NCI-H1694 treated with DMSO at 0.1 percent for 48 hours (cell line): Measurements from ENCODE around the gene SORCS1.
"Not testable (repeated sequence)": the region's sequence is repeated elsewhere in the genome, so short reads cannot be mapped to it uniquely, and the experiment has no call there.

ENCODE experiments used
- DNase-seq: peaks from one replicate; lab custom pipeline; 2025; lab: John Stamatoyannopoulos, UW

Gene SORCS1

DNA sequence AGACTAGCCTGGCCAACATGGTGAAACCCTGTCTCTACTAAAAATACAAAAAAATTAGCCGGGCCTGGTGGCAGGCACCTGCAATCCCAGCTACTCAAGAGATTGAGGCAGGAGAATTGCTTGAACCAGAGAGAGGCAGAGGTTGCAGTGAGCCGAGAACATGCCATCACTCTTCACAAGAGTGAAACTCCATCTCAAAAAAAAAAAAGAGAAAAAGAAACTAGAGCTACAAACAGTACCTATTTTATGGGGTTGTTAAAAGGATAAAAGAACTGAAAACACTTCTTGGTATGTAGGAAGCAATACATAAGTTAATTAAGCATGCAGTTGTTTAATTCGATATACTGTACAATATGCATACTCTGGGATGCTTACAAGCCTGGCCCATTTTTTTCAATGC is 216.9 kb downstream of the SORCS1 start:
- no peak for DNase-seq

DNA sequence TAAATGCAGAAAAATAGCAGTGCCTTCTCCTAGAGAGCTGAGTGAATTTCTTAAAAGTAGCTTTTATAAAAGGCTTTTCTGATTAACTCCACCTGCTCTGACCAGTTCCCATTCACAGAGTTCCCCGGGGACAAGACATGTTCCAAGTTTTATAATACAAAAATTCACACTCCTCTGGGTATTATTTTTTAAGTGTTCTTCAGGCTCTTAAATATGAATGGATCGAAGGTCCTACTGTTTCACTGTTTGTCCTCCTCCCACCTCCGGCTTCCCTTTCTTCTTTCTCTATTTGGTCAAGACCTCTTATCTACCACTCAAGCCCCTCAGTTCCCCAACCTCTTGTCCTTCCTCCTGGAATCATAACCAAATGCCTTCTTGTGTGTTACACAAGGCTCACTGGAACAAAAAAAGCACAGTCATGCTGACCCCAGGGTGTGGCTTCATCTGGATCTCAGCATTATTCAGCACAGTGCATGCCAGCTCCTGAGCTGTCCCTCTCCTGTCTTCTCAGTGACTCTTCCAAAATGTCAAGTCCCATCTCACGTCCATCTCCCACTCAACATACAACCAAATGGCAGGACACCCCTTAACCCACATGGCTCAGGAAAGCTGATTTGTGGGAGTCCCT is 222.4 kb downstream of the SORCS1 start:
- no peak for DNase-seq

DNA sequence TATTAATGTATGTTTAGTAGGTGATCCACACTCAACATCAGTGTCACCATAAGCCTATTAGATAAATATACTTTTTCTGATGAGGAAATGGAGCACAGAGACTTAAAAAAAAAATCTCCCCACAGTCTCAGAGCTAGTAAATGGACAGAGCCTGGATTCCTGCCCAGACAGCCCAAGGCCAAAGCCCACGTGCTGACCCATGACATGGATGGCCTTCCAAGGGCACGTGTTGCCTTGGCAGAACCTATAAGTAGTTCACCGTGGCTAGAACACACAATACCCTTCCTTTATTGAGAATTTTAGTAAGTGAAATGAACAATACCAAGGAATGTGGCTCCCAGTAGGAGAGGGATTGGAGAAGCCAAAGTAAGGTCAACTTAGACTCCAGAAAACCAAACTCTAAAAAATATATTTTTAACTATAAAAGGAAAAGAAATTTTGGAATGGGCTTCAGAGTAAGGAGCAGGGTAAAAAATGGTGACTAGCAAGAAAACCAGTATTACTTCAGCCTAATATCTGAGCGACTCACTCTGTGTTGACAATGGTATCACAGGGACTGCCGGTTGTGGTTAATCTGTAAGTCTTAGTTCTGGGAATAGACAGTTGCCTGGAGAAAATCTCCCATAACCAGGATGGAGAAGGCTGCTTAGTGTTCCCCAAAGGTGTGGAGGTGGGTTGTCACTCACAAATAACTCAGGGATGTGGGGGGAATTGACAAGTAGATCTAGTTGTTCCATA is 223.0 kb downstream of the SORCS1 start:
- no peak for DNase-seq

DNA sequence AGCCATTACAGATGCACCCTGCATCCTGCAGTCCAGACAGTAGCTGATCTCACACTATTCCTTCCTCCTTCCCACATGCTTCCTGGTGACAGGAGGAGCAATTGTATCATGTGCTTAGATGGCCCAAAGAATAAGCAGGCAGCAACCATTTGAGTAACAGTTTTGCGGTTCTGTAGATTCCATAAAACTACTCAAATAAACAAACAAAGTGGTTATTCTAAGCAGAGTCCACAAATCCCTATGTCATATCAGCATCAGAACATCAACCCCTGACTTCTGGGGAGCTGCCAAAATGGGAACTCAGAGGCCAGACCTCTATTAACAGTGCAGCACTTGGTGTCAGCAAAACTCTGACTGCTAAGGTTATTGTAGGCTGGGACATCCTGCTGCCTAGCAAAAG is 226.0 kb downstream of the SORCS1 start:
- DNase-seq = no peak

DNA sequence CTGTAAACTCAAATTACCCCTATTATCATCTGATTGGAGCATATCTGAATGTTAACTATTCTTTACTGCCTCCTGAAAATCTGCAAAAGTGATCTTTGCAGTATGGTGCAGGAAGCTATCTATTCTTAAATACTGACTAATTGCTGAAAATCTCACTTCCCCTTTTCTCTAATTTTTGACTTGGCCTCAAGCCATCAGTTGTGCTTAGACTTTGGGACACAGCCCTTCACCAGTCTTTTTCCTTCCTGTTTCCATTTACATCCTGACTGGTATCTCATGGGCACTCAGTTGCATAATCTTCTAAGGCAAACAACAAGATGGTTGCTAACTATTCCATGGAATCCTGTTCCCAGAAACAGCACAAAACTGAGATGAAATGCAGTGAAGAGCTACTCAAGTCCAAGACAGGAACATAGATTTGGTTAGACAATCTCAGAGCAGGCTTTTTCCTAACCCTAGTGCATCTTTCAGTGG is 228.5 kb downstream of the SORCS1 start:
- no peak for DNase-seq

DNA sequence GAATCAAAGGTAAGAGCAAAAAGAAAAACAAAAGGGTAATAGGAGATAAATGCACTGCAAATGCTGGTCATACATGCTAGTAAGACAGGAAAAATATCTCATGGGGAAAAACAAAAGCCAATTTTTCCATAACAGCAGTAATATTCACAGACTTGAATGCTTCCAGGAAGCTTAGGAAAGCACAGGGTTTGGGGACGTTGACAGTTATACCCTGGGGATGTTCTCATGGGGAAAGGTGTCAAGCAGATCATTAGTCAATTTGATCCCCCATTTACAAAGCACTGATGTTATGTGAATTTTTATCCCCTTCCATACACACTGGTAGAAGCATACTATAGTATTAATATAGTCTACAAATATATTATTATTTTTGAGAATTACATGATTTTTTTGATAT is 232.7 kb downstream of the SORCS1 start:
- no peak for DNase-seq

DNA sequence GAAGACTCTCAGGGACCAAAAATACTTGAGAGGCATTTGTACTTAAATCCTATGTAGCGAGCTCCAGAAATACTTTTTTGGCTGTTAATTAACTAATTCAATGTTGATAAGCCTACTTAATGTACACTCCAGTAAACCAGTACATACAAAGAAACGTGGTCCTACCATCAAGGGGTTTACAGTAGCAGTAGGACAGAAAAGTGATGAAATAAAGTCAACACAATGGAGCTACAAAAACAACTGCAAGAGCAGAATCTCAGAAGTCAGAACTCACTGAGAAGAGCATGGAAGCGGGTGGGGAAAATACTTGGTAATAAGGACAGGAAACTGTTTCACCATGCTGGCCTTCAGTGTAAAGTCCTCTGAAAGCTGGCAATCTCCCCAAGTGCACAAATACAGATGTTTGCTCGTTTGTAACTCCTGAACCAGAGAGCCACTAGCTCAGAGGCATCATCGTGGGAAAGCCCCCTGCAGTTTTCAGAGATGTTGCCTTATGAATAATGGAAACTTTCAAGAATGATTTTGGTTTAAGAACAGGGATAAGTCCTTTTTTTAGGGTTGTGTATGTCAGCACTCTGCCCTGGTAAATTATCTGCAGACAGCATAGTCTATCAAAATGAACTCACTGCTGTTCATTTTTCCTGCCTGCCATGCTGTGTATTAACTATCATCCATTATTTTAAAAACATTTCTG is 233.2 kb downstream of the SORCS1 start:
- DNase-seq = no peak

DNA sequence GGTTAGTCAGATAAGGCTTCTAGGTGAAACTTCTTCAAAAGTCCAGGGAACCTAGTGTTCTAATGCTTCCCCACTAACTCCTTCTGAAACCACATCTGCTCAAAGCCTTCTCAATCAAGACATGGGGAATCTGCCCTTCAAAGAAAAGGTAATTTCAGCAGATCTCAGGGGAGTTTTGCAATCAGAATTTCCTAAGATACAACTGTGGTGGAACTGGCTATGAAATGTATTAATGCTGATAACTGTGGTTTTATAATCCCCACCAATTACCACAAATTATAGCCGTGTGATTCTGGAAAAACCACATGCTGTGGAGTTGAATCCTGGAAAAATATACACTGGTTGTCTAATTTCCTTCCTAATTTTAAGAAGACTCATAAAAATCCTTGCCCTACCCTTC is 233.8 kb downstream of the SORCS1 start:
- no peak for DNase-seq

DNA sequence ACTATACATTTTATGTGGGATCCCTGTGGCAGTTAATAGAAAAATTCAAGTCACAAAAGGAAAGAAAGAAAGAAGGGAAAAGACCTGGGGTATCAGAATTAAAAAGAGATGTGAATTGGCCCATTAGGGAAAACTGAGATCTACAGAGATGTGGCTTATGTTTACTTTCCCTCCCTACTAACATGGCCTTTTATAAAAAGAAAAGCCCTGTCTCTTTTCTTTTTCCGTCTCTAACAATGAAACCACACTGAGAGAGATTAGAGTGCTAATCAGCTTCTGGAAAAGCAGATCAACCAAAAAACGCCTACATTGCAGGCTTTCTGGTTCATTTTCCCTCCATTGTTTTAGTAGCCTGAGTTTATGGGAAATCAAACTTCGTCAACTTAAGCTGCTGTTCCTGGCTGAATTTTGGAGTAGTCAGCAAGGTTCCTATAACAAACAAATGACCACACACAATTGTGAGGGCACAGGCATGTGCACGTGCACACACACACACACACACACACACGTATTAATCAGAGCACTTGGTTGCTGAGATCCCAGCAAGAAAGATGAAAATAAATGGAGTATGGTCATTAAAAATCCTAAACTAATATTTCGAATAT is 235.1 kb downstream of the SORCS1 start:
- no peak for DNase-seq

DNA sequence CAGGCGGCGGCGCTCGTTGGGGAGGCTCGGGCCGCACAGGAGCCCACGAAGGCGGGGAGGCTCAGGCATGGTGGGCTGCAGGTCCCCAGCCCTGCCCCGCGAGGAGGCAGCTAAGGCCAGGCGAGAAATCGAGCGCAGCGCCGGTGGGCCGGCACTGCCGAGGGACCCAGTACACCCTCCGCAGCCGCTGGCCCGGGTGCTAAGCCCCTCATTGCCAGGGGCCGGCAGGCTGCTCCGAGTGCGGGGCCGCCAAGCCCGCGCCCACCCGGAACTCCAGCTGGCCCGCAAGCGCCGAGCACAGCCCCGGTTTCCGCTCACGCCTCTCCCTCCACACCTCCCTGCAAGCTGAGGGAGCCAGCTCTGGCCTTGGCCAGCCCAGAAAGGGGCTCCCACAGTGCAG is 236.4 kb downstream of the SORCS1 start:
- DNase-seq = not testable (repeated sequence)

DNA sequence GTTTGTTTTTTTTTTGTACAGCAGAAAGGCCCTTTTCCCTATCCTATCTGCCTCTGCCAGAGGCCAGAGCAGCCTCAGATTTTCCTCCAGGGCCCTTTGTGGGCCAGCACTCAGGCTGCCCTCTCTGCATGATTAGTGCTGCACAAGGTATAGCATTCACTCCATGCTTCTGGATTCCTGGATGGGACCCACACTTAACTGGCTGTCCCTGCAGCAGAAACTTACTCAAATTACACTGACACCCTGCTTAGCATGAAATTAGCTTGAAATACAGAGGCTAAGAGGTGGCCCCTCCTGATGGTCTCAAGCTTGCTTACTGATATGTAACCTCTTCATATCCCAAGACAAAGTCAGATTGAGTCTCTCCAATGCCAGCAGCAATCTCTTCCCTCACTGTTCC is 239.3 kb downstream of the SORCS1 start:
- no peak for DNase-seq

DNA sequence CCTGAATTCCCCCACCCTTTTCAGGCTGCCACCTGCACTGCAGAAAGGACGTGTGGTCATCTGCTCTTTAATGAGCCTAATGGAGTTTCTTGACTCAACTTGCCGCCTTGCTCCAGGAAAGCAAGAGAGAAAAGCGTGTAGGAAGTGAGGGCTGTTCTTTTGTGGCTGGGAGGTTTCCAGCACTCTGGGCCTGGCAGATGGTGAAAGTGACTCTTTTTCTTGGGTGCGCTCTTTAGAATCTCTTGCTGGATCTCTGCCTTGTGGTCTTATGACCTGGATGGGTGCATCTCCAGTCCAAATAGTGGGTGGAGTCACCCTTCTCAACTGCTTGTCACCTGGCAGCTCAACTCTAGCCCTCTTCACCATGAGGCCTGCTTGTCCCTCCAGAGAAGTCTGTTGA is 244.0 kb downstream of the SORCS1 start:
- no peak for DNase-seq

DNA sequence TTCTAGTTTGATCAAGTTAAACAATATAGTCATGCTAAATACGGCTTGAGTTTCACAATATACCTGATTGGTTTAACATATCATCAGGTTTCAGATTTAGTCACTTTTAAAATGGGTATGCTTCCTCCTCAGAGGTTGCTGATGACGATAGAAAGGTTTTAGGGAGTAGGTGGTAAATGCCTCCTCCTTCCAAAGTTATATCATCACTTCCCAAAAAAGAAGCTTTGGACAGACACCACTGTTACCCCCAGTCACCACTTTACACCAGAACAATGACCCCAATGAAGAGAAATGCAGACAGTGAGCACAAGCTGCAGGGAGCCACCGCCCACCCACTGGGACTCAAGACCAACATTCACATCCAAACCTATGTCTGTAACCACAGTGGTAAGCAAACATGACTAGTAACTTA is 244.6 kb downstream of the SORCS1 start:
- no peak for DNase-seq

DNA sequence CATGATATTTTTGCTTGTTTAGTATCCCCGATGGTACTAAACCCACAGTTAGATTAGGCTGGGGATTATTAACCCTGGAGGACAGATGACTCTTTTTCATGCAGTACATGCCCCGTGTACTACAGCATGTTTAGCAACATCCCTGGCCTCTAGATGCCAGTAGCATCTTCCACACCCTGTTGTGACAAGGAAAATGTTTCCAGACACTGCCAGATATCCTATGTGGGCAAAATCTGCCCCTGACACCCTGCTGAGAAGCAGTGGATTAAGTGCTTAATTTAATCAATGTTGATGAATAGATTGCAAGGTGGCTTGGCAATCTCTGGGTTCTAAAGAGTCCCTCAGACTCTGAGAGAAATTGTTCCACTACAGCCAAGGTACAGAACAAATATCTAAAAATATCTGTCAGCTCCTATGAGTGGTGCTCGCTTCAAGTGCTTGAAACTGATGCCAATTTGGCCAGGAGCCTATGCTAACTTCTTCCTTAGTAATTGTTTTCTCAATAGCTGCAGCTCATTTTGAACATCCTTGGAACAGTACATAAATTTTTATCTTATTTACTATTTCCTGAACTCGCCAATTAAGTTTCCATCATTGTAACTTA is 247.0 kb downstream of the SORCS1 start:
- no peak for DNase-seq

DNA sequence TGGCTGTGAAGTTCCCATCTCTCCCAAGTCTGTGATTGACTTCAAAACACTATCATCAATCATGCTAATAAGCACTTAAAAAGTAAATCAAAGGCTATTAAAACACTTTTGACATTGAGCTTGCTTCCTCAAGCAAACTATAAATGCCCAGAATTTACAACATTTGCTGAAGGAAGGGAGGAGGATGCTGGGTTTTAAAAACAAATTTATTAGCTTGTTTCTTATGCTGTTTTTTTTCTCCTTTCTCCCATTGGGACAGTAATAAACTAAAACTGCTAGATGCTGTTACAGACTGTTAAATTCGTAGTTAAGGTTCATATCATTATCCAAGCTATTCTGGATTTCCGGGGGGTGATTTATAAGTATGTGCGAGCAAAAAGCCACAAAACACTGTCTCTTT is 250.5 kb downstream of the SORCS1 start:
- no peak for DNase-seq

DNA sequence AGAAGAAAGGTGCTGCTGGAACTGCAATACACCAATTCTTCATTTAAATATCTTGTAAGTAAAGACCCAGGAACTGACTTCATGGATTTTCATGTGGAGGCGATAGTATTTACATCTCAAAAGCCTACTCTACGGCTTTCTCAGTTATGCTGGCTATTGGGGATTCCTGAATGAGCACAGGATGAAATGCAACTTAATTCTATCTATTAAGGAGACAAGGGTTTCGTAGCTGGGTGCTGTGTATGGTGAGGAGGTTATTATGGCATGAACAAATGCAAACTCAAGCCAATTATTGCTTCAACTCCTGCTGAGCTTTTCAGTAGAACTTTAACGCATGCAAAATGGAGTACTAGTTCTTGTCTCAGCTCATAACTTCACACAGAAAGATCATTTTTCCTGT is 251.2 kb downstream of the SORCS1 start:
- no peak for DNase-seq

DNA sequence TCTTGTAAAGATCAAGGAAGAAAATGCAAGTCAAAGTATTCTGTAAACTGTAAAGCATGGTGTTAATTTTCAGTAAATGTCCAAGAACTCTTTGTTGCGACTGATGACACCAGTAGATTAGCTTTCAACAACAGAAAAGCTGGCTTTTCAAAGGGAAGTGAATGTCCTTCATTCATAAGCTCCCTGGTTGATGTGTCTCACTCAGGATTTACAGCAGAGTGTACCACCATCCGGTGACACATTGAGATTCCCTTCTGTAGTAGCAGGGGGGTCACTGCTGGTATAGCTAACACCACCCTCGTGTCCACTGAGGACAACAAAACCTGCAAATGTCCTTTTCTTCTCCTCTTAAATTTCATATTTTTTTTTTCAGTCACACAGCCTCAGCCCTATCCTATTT is 253.4 kb downstream of the SORCS1 start:
- no peak for DNase-seq

DNA sequence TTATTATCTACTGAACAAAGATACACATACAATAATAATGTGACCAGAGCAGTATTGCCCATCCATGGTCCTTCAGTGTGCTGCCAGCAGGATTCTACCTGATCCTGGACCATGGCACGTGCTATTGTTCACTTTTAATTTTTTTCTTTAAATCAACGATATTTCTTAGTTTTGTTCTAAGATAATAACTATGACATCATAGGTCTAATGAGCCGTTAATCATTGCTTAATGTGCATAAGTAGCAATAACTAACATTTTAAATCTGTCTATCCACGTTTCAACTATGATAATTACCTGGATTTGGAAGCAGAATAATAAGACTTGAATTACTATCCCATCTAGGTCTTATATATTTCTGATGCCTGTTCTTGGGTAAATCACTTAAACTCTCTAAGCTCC is 253.8 kb downstream of the SORCS1 start:
- DNase-seq = no peak

DNA sequence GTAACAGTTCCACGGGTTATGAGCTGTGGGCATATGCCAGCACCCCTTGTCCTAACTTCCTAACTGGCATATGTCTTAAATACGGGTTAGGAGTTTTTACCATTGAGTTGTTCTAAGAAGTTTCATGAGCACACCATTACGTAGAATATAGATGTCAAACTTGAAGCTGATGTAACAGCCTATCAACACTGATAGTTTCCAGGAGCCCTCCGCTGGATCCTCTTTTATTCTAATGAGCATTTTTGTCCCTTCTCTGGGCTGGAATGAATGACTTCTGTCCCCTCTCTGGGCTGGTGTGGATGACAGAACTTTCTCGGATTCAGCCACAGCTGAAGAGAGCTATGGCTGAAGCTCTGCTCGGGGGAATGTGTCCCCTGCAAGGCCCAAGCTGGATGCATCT is 256.3 kb downstream of the SORCS1 start:
- no peak for DNase-seq

DNA sequence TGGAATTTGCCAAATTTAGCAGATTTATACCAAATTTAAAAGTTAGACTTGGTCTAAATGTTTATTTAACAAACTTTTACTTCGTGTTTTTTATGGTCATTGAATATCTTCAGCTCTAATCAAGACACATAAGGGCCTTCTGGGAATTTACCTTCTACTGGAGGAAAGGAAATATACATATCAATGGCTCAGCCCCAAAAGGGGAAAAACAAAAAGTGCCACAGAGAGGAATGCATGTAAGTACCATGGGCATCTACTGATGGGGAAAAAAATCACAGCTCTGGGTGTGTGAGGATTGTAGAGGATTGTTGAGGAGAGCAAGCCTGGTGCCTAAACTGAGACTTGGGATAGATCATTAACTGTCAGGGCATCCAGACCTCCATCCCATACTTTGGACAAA is 260.3 kb downstream of the SORCS1 start:
- no peak for DNase-seq

DNA sequence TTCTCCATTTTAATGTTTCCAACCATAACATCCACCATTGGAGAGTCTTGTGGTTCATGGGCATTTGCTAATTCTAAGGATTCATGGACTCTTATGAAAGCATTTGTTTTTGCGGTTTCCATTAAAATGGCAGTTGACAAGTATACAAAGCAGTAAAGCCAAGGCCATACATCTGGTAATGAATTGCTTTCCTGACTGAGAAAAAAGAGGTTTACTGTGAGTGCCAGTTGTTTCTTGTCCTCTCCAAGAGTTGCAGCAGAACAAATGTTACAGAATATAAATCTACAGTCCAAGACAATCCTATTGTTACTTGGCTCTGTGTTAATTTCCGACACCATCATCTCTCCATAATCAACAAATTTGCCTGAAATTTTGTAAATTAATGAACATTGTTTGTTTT is 261.3 kb downstream of the SORCS1 start:
- no peak for DNase-seq

DNA sequence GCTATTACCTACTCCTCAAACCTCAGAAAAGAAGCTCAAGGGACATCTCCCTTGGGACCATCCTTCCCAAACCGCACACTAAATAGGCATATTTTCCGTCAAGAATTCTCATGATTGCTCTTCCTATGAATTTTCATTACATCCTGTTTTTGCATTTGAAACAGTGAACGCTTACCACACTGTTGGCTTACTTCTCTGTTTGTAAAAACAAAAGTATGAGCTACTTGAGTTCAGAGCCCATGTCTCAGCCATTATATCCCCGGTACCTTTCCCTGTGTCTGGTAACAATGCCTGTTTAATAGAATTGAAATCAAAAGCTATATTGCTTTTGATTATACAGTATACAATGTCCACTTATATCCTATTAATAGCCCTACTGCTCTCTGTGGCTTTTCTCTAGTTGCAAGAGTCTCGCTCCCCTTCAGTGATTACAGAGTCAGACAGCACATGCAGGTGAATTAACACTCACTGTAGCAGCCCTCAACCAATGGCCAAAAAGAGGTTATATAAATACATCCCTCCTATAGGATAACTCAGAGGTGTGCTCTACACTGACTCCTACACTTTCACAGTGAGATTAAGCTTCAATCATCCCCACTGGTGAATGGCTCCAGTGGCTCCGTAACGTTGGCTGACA is 264.4 kb downstream of the SORCS1 start:
- DNase-seq = no peak
